Measurements from ENCODE around the gene EEFSEC. TPM values are rescaled to one million over a fixed set of nuclear protein-coding genes. Genes with fewer than 3 reads are reported as not detected.

EEFSEC gene
- total RNA-seq, 4 donors from 2014 or later = 25.1 to 43.5 (median 29.5) TPM

DNA sequence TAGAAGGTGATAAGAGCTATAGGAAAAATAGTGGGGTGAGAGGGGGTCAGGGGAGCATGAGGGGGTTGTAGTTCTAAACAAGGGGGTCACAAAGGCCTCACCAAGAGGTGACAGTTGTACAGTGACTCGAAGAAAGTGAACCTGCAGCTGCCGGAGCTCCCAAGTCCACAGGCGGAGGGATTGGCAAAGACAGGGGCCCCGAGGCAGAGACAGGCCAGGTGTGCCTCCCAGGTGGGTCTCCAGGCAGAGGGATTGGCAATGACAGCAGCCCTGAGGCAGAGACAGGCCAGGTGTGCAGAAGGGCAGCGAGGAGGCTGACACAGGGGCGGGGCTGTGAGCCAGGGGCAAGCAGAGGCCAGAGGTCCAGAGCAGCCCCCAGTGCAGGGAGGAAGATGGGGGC lies 249.7 kb downstream of the EEFSEC start:
- no peak overlapping the region for H3K27ac ChIP-seq
- peaks cover 0 to 13% (median 0%) of the 10 kb centered on the region in 4 donors for H3K4me1 ChIP-seq
- peaks cover 0 to 14% (median 0%) of the 10 kb centered on the region in 3 donors for H3K36me3 ChIP-seq
- H3K4me3 ChIP-seq = no peak overlapping the region
- no peaks in the 10 kb centered on the region for H3K27me3 ChIP-seq
- H3K9me3 ChIP-seq = no peaks in the 10 kb centered on the region
- DNase-seq (ENCODE audit: low spot score in 2 of 2) = no peak
- 87 to 90% methylated on average over 6 of the region's 6 CpGs for WGBS, 2 donors
- TF ChIP-seq, protein P1, sequence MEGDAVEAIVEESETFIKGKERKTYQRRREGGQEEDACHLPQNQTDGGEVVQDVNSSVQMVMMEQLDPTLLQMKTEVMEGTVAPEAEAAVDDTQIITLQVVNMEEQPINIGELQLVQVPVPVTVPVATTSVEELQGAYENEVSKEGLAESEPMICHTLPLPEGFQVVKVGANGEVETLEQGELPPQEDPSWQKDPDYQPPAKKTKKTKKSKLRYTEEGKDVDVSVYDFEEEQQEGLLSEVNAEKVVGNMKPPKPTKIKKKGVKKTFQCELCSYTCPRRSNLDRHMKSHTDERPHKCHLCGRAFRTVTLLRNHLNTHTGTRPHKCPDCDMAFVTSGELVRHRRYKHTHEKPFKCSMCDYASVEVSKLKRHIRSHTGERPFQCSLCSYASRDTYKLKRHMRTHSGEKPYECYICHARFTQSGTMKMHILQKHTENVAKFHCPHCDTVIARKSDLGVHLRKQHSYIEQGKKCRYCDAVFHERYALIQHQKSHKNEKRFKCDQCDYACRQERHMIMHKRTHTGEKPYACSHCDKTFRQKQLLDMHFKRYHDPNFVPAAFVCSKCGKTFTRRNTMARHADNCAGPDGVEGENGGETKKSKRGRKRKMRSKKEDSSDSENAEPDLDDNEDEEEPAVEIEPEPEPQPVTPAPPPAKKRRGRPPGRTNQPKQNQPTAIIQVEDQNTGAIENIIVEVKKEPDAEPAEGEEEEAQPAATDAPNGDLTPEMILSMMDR (IDR thresholded peaks at IDR 0.05) = no peak
- TF ChIP-seq EP300 (IDR thresholded peaks at IDR 0.05) (no peak), POLR2A (IDR thresholded peaks at IDR 0.05) (no peak)

DNA sequence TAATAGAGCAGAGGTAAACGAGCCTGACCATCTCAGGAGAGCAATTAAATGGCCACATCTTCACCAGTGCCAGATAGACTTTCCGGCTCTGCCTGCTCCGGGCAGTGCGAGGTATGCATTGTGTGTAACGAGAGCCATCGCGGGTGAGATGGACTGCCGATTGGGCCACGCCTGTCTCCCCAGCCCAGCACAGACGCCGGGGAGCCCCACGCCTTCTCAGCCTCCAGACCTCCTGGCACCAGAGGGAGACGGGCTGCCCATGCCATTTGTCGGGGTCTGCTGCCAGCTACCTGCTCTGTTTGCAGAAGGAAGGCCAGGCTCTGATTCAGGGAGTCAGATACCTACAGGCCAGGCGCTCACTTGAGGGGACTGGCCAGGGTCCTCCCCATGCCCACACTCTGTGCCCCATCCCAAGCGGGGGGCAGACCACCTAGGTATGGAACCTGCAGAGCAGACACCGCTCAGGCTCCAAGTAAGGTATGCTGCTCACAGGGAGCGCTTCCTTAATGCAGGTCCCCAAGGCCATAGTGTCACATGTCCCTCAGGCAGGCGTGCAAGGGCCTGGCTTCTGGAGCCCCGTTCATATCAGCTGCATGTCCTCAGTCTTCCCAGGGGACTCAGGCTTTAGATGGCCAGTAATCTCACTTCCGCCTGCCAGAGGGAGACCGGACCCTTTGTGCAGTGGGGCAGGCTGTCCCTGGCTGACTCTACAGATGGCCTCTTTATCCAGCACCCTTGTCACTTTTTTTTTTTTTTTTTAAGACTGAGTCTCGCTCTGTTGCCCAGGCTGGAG lies 251.2 kb downstream of the EEFSEC start:
- WGBS, 2 donors = 78 to 83% methylated on average over 15 of the region's 23 CpGs
- Histone ChIP-seq H3K4me3 (no peak overlapping the region), H3K27me3 (no peaks in the 10 kb centered on the region), H3K36me3 (peaks cover 0 to 25% (median 0%) of the 10 kb centered on the region in 3 donors), H3K27ac (no peak overlapping the region), H3K9me3 (no peaks in the 10 kb centered on the region), H3K4me1 (peaks cover 0 to 12% (median 0%) of the 10 kb centered on the region in 4 donors)
- TF ChIP-seq EP300 (IDR thresholded peaks at IDR 0.05) (no peak), POLR2A (IDR thresholded peaks at IDR 0.05) (no peak)
- TF ChIP-seq, protein P1 (IDR thresholded peaks at IDR 0.05) = no peak
- no peak for DNase-seq (ENCODE audit: low spot score in 2 of 2)

DNA sequence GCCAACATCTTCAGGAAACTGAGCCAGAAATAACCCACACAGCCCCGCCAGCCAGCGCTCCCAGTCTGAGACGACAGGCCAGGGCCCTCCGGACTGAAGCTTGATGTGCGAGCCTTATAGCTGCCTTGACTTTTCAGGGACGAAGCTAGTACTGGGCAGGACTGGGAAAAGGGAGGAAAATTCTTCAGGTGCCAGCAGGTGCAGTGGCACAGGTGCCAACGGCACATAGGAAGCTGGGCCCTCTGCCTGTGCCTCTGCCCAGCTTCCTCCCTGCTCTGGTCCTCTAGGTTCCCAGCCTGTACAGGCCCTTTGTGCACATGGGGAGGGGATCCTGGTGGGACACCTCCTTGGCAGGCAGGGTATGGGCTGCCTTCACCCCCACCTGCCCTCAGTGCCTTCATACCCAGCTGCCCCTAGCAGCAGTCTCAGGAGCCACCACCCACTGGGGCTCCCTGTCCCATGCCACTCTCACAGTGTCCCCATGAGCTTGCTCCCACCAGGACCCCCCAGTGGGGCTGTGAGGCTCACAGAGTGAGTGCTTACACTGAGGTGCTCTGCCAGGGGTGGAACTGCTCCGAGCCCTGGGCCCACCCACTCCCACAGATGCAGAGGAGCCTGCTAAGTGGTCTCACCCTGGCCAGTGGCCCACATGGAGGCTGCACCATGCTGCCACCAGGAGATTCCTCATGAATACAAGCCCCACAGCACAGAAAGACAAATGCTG lies 252.4 kb downstream of the EEFSEC start:
- Histone ChIP-seq H3K4me1 (peaks cover 0 to 12% (median 0%) of the 10 kb centered on the region in 4 donors), H3K27ac (no peak overlapping the region), H3K9me3 (no peaks in the 10 kb centered on the region), H3K4me3 (no peak overlapping the region), H3K27me3 (no peaks in the 10 kb centered on the region), H3K36me3 (peaks cover 0 to 35% (median 0%) of the 10 kb centered on the region in 3 donors)
- 87 to 93% methylated on average over 8 of the region's 8 CpGs for WGBS, 2 donors
- DNase-seq (ENCODE audit: low spot score in 2 of 2) = no peak
- no peak for TF ChIP-seq POLR2A (IDR thresholded peaks at IDR 0.05)
- TF ChIP-seq EP300 (IDR thresholded peaks at IDR 0.05) = no peak
- TF ChIP-seq, protein P1 (IDR thresholded peaks at IDR 0.05) = no peak

DNA sequence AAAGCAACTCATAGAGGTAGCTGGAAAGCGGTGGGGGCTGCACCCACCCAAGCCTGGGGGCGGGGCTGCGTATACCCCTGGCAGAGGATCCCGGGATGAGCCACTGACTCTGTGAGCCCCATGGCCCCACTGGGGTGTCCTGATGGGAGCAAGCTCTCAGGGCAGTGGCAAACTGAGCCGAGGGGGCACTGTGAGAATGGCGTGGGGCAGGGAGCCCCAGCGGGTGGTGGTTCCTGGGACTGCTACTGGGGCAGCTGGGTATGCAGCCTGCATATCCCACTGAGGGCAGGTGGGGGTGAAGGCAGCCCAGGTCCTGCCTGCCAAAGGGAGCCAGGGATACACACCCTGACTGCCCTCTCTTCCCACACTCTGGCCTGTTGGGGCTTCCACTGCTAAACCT lies 254.0 kb downstream of the EEFSEC start:
- H3K27ac ChIP-seq = no peak overlapping the region
- peaks cover 0 to 12% (median 0%) of the 10 kb centered on the region in 4 donors for H3K4me1 ChIP-seq
- H3K36me3 ChIP-seq = peaks cover 0 to 31% (median 0%) of the 10 kb centered on the region in 3 donors
- no peak for DNase-seq (ENCODE audit: low spot score in 2 of 2)
- WGBS, 2 donors = 86 to 89% methylated on average over 6 to 7 of the region's 7 CpGs
- no peaks in the 10 kb centered on the region for H3K27me3 ChIP-seq
- no peaks in the 10 kb centered on the region for H3K9me3 ChIP-seq
- no peak overlapping the region for H3K4me3 ChIP-seq
- TF ChIP-seq EP300 (IDR thresholded peaks at IDR 0.05) = no peak
- TF ChIP-seq, protein P1 (IDR thresholded peaks at IDR 0.05) = no peak
- TF ChIP-seq POLR2A (IDR thresholded peaks at IDR 0.05) = no peak
